H4 (cell line): Measurements from ENCODE around the gene HBEGF. TPM values are rescaled to one million over a fixed set of nuclear protein-coding genes. Genes with fewer than 3 reads are reported as not detected.

Experiments
- DNase-seq: peaks from one replicate; pipeline ENCODE4 v3.0.0-alpha.2; 2015; ENCODE audit warnings: low spot score
- total RNA-seq: library from RNA; depleted of rRNA; stranded (reverse); fragments of >200 nt; shearing (Covaris generic); gene quantifications from 2 replicates; pipeline ENCODE4 v1.2.3, GENCODE V29; 2014

The HBEGF gene
- total RNA-seq, 1 experiment from 2014 or later = 1.3 TPM

DNA sequence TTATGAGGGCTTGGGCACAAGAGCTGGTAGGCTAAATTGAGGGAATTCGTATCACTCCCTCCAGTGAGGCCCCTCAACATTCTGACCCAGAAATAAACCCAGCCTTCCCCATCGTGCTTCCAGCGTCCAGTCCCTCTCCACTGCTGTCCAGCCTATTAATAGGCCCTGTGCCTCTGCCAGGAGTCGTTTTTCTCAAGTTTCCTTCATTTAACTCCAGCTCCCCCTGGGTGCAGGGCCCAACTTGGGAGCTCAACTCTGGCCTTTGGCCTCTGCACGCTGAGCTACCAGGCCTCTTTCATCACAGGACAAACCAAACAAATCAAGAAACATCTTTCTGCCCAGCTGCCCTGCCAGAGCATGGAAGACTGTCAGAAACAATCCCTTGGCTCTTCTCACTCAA lies 10.0 kb downstream of the HBEGF start:
- DNase-seq = no peak

DNA sequence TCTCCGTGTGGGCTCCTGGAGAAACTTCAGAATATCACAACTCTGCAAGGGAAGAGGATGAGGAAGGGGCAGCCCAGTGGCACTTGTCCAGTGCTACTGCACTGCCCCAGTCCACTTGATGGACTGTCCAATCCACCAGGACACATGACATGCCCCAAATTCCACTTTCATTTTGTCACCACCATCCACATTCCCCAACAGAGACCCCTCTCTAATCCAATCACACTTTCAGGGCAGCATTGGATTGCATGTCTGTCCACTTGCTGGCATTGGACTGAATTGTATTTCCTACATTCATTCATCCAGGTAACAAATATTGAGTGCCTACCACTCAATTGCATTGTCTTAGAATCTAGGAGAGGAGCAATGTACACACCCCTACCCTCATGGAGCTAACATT lies 14.8 kb downstream of the HBEGF start:
- no peak for DNase-seq

DNA sequence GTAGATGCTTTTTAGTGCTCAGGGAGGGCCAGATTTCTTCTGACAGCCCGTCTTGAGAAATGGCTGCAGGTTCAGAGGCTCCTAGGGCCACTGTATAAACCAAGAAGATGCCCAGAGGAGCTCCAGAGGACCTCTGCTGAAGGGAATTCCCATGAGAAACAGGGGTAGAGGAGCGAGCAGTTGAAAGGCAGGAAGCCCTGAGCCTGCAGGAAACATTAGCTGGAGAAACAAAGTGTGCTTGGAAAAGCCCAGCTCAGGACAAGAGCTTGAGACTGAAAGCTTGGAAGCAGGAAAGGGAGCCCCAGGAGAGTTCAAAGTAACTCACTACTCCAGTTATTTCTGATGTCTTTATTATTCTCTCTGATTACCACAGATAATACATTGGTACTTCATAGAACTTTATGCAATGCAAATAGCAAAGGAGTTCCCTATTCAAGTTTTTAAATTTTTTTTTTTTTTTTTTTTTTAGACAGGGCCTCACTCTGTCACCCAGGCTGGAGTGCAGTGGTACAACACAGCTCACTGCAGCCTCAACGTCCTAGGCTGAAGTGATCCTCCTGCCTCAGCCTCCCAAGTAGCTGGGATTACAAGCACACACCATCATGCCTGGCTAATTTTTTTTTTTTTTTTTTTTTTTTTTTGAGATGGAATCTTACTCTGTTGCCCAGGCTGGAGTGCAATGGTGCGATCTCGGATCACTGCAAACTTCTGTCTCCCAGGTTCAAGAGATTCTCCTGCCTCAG lies 16.5 kb downstream of the HBEGF start:
- DNase-seq = no peak

DNA sequence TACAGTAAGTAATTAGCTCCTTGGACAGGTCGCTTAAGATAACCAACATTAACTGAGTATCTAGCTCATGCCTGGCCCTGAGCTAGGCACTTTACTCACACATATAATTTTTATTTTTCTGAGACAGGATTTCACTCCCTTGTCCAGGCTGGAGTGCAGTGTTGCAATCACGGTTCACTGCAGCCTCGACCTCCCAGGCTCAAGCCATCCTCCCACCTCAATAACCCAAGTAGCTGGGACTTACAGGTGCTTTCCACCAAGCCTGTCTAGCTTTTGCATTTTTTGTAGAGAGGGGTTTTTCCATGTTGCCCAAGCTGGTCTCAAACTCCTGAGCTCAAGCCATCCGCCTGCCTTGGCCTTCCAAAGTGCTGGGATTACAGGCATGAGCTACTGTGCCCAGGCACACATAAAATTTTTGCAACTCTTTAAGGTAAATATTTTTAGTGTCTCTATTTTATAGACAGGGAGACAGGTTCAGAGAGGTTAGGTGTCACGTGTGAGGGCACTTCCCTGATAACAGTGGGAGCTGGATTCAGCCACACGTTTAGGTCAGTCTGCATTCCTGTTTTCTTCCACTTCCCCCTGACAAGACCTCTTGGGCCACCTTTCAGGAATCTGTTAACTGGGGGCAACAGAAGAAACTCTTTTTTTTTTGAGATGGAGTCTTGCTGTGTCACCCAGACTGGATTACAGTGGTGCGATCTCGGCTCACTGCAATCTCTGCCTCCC lies 18.2 kb downstream of the HBEGF start:
- DNase-seq = no peak

DNA sequence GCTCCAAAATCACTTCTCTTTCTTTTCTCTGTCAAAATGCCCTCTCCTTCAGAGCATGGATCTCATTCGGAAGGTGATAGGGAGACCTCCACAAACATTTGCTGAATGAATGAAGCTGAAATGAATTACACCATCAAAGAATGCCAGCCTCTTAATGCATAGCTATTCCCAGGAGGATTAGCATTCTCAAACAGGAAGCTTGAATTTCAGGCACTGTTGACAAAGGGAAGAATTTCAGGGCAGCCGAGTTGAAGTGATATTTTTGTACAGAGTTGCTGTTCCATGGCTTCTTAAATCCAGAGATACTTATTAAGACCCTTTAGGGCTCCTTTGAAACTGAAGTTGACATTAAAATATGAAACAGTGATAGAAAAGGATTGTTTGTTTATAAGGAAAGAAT lies 18.8 kb downstream of the HBEGF start:
- DNase-seq = peak; percentile 30

DNA sequence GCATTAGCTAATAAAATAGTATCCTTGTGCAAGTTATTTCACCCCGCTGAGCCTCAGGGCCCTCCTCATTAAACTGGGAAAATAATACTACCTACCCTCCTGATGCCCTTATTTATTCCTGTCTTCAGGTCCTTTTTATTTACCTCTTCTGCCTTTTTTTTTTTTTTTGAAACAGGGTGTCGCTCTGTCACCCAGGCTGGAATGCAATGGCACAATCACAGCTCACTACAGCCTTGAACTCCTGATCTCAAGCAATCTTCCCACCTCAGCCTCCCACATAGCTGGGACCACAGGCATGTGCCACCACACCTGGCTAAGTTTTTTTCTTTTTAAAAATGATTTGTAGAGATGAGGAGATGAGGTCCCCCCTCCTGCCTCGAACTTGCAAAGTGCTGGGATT lies 20.9 kb downstream of the HBEGF start:
- DNase-seq = no peak

DNA sequence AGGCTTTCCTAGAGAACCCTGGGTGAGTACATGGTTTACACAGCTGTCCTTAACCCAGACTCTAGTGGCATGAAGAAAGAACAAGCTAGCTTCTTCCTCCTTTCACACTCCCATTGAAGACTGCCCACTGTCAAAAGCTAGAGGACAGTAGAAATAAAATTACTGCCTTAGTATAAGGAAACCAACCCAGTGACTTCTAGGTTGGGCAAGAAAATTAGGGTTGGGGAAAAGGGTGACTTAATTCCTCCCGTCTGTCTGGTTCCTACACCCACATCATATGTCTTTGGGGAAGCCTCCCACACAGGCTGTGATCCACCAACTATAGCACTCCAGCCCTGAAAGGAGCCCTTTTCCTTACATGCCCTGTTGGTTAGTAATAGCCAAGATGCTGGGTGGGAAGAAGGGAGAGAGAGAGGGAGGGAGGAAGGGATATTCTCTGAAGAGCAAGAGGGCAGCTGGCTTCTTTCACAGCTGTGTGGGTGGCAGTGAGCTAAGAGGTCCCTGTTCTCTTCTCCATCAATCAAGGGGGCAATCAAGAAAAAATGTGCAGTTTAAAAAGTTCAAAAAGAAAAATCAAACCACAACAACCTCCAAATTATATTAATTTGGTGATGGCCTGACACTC lies 21.7 kb downstream of the HBEGF start:
- DNase-seq = no peak

DNA sequence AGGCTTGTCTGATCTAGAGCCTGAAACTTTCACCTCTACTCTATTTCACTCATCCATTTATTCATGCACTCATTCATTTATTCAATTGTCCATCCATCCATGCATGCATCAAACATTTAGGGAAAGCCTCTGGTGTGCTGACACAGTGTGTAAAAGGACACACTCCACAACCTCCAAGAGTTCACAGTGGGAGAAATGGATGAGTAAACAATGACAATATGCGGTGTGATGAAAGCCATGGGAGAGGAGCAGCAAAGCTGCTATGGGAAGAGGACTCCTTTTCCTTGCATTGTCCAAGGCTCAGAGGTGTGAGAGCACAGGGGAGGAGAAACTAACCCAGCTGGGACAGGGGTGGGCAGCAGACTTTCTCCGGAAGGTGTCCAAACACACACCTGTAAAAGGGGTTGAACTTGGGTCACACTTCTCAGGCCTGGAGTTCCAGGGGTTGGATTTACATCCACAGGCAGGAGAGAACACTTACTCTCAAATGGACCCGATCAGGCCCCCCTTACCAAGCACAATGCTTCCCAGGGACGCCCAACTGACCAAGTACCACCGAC lies 22.3 kb downstream of the HBEGF start:
- no peak for DNase-seq

DNA sequence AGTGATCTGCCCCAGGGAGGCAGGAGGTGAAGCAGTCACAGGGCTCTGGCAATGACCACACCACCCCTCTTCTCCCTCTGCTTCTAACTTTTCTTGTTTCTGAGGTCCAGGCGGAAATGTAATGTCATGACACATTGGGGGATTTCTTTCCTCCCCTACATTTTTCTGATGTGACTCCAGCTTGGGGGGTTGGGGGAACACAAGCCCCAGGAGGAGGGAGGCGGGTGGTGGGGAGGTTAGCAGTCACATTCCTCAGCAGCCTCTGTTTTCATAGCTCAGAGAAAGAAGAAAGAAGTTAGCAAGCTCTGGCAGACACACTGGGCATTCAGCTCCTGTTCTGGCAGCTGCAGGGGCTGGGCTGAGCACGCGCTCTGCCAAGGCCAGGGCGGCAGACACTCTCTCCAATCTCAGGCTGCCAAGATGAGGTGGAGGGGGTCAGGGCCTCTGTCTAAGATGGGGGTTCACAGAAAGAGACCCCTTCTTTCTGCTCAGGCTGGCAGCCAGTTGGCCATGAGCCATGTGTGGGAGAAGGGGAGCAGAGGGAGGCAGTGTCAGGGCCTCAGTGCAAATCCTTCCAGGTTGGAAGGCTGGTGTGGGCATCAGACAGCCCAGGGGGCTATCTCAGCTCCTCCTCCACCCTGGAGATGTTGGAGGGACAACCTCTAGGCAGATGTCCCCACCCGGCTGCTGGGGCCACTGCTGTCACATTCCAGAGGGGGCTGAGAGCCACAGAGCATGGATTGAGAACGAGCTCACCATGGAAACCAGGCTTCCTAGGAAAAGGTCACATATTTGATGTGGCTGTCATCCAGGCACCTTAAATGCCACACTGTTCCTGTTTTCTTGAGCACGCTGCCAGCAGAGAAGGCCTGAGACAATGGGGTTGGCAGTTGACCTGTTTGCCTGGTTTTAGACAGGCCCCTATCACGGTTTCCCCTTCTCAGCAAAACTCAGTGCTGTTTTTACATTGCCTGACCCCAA lies 23.4 kb downstream of the HBEGF start:
- no peak for DNase-seq

DNA sequence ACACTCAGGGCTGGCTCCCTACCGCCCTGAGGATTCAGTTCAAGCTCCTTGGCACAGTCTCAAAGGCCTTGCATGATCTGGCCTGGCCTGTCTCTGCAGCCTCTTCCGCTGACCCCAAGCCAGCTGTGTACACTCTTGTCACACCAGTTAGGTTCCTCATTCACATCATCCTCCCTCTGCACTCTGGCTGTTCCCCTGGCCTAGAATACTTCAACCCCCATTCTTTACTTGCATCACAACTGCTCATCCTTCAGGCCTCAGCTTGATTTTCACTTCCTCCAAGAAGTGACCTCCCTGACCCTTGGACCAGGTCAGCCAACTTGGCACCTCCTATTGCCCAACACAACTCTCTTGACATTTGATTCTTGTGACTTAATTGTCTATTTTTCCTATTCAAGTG lies 24.6 kb downstream of the HBEGF start:
- DNase-seq = no peak

DNA sequence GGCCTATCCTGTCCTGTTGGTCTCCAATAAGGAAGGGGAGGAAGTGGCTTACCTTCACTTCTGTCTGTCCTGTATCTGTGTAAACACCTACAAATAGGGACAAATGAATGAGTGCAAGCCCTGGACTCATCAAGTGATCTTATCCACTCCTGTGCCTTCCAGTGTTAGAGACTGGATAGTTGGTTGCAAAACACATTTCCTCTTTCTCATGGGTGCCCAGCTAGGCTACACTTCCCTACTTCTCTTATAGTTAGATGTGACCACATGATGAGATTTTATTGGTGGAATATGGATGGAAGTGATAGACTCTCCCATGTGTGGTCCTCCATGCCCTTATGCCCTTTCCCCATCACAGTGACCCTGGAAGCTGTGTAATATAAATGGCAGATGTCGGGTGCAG lies 26.6 kb downstream of the HBEGF start:
- no peak for DNase-seq

DNA sequence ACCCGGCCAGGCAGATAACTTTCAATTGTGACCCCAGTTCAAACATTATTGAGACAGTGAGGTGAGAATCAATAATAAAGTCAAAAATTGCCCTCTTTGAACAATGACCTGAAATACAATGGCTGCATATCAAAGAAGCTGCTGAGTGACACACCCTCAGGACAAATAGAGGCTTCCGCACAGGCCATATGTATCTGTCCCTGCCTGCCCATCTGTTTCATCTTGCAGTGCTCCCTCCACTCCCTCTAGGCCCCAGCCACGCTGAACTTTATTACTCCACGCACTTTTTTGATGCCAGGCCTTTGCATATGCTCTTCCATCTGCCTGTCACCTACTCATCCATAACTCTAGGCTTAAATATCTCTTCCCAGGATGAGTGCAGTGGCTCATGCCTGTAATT lies 27.6 kb downstream of the HBEGF start:
- DNase-seq = no peak

DNA sequence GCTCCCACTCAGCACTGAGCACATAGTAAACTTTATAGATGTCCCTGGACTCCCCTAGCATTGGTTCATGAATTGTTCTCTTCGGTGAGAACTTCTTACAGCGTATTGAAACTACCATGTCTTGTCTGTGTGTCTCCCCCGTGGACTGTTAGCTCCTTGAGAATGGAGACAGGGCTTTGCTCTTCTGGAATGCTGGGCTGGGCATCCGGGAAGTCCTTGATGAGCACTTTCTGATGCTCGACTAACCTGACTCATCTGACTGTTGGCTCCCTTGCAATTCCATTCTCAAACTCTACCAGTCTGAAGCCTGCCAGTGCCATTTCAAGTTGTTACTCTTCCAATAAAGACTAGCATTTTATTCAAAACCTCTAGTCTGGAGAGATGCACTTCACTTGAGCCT lies 28.5 kb downstream of the HBEGF start:
- DNase-seq = no peak

DNA sequence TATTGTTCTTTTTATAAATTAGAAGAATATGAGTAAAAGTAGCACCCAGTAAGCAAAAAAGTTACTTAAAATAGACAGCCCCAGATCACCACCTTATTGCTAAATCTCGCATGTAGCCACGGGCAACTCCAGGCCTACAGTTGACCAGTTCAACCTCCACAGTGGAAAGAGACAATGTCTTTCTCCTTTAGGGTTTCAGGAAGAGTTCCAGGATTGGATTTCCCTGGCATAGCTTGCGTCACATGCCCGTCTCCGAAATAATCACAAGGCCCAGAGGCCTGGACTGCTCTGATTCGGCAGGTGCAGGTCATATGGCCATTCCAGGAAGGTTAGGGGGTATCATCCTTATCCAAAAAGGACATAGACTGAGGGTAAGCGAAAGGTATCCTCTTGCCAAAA lies 33.6 kb downstream of the HBEGF start:
- DNase-seq = no peak

DNA sequence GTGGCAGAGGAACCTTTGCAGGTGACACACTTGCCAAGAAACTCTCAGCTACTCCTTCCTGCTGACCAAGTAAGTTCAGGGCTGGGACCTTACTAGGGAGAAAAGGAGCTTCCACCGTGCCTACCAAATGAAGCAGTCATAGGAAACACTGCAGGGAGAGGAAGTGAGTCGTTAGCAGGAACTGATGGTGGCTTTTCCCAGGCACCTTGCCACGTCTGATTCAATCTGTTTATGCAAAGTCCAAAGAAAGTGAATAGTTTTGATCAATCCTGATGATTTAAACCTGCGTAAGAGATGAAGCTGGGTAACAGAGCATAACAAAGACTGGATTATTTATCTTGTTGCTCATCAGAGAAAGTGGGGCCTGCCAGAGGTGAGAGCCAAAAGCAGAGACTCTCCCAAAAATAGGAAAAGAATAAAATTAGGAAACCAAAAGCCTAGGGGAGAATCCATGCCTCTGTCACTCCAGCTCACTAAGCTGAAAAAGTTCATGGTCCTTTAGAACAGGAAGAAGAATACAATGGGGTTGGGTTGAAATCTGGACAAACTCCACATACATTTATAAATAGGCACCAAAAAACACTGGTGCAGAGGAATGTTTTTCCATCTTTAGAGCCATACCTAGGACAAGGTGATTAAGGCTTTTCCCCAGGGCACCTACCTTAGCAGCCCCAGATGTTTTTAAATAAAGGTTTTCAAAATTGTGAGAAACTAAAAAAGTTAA lies 34.2 kb downstream of the HBEGF start:
- DNase-seq = peak; percentile 58

DNA sequence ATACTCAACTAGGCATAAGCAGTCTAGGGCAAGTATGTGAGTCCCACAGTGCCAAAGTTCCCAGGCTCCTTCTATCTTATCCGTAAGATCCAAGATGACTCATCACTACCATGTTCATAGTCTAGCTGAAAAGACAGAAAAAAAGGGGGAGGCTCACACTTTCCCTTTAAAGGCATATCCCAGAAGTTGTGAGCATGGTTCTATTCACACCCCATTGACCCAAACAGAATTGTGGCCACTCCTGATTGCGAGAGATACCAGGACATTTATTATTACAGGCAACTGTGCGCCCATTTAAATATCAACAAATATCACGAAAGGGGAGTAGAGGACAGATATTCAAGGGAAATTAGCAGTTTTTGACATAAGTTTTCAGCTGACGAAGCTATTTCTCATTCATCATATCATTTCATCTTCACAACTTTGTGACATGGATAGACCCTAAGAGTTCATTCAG lies 35.4 kb downstream of the HBEGF start:
- DNase-seq = peak; percentile 68

DNA sequence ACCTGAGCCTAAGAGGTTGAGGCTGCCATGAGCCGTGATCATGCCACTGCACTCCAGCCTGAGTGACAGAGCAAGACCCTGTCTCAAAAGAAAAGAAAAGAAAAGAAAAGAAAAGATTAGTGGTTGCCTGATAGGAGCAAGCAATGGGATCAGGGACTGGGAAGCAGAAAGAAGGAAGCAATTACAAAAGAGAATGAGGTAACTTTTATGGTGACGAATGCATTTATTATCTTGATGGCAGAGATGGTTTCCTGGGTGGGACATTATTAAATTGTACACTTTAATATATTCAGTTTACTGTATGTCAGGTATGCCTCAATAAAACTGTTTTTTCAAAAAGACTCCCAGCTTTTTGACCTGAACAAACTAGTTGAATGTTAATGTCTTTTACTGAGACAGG lies 36.0 kb downstream of the HBEGF start:
- no peak for DNase-seq

DNA sequence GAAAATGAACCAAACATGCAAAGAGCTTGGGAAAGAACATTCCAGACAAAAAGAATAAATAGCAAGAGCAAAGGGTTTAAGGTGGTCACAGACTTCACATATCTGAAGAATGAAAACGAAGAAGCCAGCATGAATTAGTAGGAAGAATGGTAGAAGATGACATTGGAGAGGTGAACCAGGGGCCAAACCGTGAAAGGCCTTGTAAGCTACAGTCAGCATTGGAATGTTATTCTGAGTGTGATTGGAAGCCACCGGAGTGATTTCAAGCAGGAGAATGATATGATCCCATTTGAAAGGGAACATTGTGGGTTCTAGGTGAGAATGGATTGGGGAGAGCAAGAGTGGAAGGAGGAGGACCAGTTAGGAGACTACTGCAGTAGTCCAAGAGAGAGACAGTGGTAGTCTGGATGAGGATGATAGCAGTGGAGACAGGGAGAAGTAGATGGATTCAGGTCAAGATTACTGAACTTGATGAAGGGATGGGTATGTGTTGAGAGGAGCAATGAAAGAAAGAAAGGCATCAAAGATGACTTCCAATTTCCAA lies 36.6 kb downstream of the HBEGF start:
- no peak for DNase-seq

DNA sequence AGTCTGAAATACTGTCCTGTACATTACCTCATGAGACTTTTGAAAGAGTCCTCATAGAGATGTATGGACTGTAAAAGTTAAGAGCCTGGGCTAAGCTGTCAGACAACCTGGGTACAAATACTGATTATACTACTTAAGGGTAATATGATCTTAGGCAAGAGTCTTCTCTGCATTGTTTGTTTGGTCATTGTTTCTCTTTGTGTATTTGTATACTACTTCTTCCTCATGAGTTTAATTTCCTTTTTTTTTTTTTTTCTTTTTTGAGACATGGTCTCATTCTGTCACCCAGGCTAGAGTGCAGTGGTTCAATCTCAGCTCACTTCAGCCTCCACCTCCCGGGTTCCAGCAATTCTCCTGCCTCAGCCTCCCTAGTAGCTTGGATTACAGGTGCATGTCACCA lies 40.9 kb downstream of the HBEGF start:
- DNase-seq = no peak

DNA sequence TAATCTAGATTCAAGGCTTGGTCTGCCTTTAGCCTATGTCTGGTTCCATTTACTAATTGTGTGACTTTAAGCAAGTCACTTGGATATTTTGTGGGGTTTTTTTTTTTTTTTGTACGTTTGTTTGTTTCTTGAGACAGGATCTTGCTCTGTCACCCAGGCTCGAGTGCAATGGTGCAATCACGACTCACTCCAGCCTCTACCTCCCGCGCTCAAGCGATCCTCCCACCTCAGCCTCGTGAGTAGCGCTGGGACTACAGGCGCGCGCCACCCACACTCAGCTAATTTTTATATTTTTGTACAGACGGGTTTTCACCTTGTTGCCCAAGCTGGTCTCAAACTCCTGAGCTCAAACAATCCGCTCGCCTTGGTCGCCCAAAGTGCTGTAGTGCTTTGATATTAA lies 42.4 kb downstream of the HBEGF start:
- DNase-seq = no peak
